ENCODE measurements around the gene CPSF6. TPM values are rescaled to one million over a fixed set of nuclear protein-coding genes. Genes with fewer than 3 reads are reported as not detected.

CPSF6 gene
- total RNA-seq, 1 donor from 2014 or later: 15.1 TPM

Other genes starting within 250 kb of the CPSF6 start
- not detected in 2 replicates for gene LYZ, start 108.8 kb downstream of the CPSF6 start, total RNA-seq
- gene YEATS4, start 120.2 kb downstream of the CPSF6 start, total RNA-seq: 22.4 and 25.9 TPM in 2 replicates
- gene FRS2, start 230.8 kb downstream of the CPSF6 start, total RNA-seq: 17.4 and 23.3 TPM in 2 replicates